Fibroblast of lung (primary cell): ENCODE data around the gene SLC17A2. TPM values are rescaled to one million over a fixed set of nuclear protein-coding genes. Genes with fewer than 3 reads are reported as not detected.

Source experiments
- DNase-seq, 2 donors: peaks; one replicate each; pipeline versions ENCODE4 v3.0.0 to v3.0.0-alpha.2; 2010; ENCODE audit warnings: low read depth in 2 of 2
- H2AFZ ChIP-seq: 2 replicates; pipeline ENCODE4 v1.5.1; 2012; ENCODE audit warnings: low read length, control low read depth, inconsistent platforms
- H3K27ac ChIP-seq: 2 replicates; pipeline ENCODE4 v1.5.1; 2011; ENCODE audit warnings: low read length, control low read depth; ENCODE audit not compliant: insufficient read depth
- H3K27me3 ChIP-seq: 2 replicates; pipeline ENCODE4 v1.5.1; 2011; ENCODE audit warnings: mild to moderate bottlenecking, low read length; ENCODE audit not compliant: control insufficient read depth, insufficient read depth
- H3K36me3 ChIP-seq: 2 replicates; pipeline ENCODE4 v1.5.1; 2011; ENCODE audit warnings: low read length; ENCODE audit not compliant: control insufficient read depth, insufficient read depth
- H3K4me1 ChIP-seq: 2 replicates; pipeline ENCODE4 v1.5.1; 2011; ENCODE audit warnings: low read length; ENCODE audit not compliant: control insufficient read depth, insufficient read depth; ENCODE audit errors: extremely low read depth
- H3K4me2 ChIP-seq: 2 replicates; pipeline ENCODE4 v1.5.1; 2011; ENCODE audit warnings: low read length, control low read depth; ENCODE audit not compliant: insufficient read depth; ENCODE audit errors: extremely low read depth
- H3K4me3 ChIP-seq, 4 experiments: fragments of 200-600 bp in 1 of 4; sonication (generic) in 1 of 4; replicated peaks in 1 of 4; 2 replicates each; pipeline ENCODE4 v1.5.1; 2011 to 2016; ENCODE audit warnings: low read length in 4 of 4, low read depth in 3 of 4, mild to moderate bottlenecking in 3 of 4, control low read depth in 2 of 4, inconsistent platforms in 1 of 4, mixed read lengths in 1 of 4; ENCODE audit not compliant: insufficient read depth in 1 of 4; ENCODE audit errors: control extremely low read depth in 1 of 4
- H3K79me2 ChIP-seq: 2 replicates; pipeline ENCODE4 v1.5.1; 2012; ENCODE audit warnings: mild to moderate bottlenecking, low read length, inconsistent platforms; ENCODE audit not compliant: control insufficient read depth, insufficient read depth
- H3K9ac ChIP-seq: 2 replicates; pipeline ENCODE4 v1.5.1; 2011; ENCODE audit warnings: mild to moderate bottlenecking, low read length, control low read depth; ENCODE audit not compliant: insufficient read depth
- H3K9me3 ChIP-seq: 2 replicates; pipeline ENCODE4 v1.5.1; 2012; ENCODE audit warnings: low read depth, low read length; ENCODE audit not compliant: control insufficient read depth, insufficient read depth
- H4K20me1 ChIP-seq: 2 replicates; pipeline ENCODE4 v1.5.1; 2011; ENCODE audit warnings: low read length; ENCODE audit not compliant: control insufficient read depth, insufficient read depth; ENCODE audit errors: extremely low read depth
- CTCF ChIP-seq, 2 donors: IDR thresholded peaks in 1 of 2; conservative IDR thresholded peaks in 1 of 2; 1 replicate in 1 of 2; 2 replicates in 1 of 2; pipeline ENCODE4 v1.5.1; 2011 to 2012; ENCODE audit warnings: low read length in 2 of 2, control low read depth in 1 of 2, inconsistent platforms in 1 of 2, low read depth in 1 of 2, mild to moderate bottlenecking in 1 of 2
- EZH2 ChIP-seq: IDR thresholded peaks from 2 replicates; pipeline ENCODE4 v1.5.1; 2012; ENCODE audit warnings: low read length, control low read depth, mild to moderate bottlenecking; ENCODE audit errors: missing control alignments
- polyA plus RNA-seq, 2 donors: library from polyadenylated mRNA; depleted of rRNA in 1 of 2; stranded (reverse) in 1 of 2; unstranded in 1 of 2; fragments of >200 nt; gene quantifications; 2 replicates each; pipeline ENCODE4 v1.2.1, GENCODE V29; 2011 to 2012; ENCODE audit warnings: missing spikeins in 1 of 2
- total RNA-seq: library from RNA; depleted of rRNA; stranded (reverse); fragments of >200 nt; gene quantifications from 2 replicates; pipeline ENCODE4 v1.2.1, GENCODE V29; 2014

Gene SLC17A2
- total and polyA plus RNA-seq, 2 donors (not counting 1 experiment from before 2014, with no cell fraction given) = not detected

- Histone ChIP-seq H2AFZ (no peak overlapping the region), H3K9ac (no peak overlapping the region), H3K4me2 (no peak overlapping the region), H3K27me3 (no peaks in the 10 kb centered on the region), H3K4me1 (no peaks in the 10 kb centered on the region), H3K36me3 (no peaks in the 10 kb centered on the region), H3K9me3 (no peaks in the 10 kb centered on the region), H4K20me1 (no peaks in the 10 kb centered on the region), H3K27ac (no peak overlapping the region), H3K79me2 (no peaks in the 10 kb centered on the region), H3K4me3 (no peak overlapping the region)
- no peak for DNase-seq
- TF ChIP-seq EZH2 (no peak), CTCF (conservative IDR thresholded peaks at IDR 0.05 in 1 of 2, IDR thresholded peaks at IDR 0.05 in 1 of 2; ENCODE audit: low read depth in 1 of 2, low read length in 2 of 2) (no peak)
Measured at GRCh38 chr6:25882051-25882496, 48.4 kb downstream of the SLC17A2 start.

- Histone ChIP-seq H3K27me3 (peaks cover 4% of the 10 kb centered on the region), H3K4me2 (no peak overlapping the region), H2AFZ (no peak overlapping the region), H3K4me3 (no peak overlapping the region), H3K36me3 (no peaks in the 10 kb centered on the region), H3K79me2 (no peaks in the 10 kb centered on the region), H3K9me3 (no peaks in the 10 kb centered on the region), H3K9ac (no peak overlapping the region), H4K20me1 (no peaks in the 10 kb centered on the region), H3K27ac (no peak overlapping the region), H3K4me1 (no peaks in the 10 kb centered on the region)
- no peak for TF ChIP-seq EZH2
- TF ChIP-seq CTCF (conservative IDR thresholded peaks at IDR 0.05 in 1 of 2, IDR thresholded peaks at IDR 0.05 in 1 of 2; ENCODE audit: low read depth in 1 of 2, low read length in 2 of 2) = no peak
- DNase-seq = no peak
Measured at GRCh38 chr6:25880601-25881000, 49.9 kb downstream of the SLC17A2 start.

GRCh38 chr6:25878721-25879322, 51.7 kb downstream of the SLC17A2 start:
- Histone ChIP-seq H3K4me3 (no peak overlapping the region), H3K79me2 (no peaks in the 10 kb centered on the region), H3K9me3 (no peaks in the 10 kb centered on the region), H2AFZ (no peak overlapping the region), H3K27me3 (peaks cover 4% of the 10 kb centered on the region), H3K27ac (no peak overlapping the region), H3K4me1 (no peaks in the 10 kb centered on the region), H3K36me3 (no peaks in the 10 kb centered on the region), H3K9ac (no peak overlapping the region), H3K4me2 (no peak overlapping the region), H4K20me1 (no peaks in the 10 kb centered on the region)
- TF ChIP-seq CTCF (conservative IDR thresholded peaks at IDR 0.05 in 1 of 2, IDR thresholded peaks at IDR 0.05 in 1 of 2; ENCODE audit: low read depth in 1 of 2, low read length in 2 of 2) (no peak), EZH2 (no peak)
- no peak for DNase-seq
